ENCODE results near the gene NFX1.
"Not testable (repeated sequence)": the region's sequence is repeated elsewhere in the genome, so short reads cannot be mapped to it uniquely, and the experiment has no call there.

Gene NFX1

DNA sequence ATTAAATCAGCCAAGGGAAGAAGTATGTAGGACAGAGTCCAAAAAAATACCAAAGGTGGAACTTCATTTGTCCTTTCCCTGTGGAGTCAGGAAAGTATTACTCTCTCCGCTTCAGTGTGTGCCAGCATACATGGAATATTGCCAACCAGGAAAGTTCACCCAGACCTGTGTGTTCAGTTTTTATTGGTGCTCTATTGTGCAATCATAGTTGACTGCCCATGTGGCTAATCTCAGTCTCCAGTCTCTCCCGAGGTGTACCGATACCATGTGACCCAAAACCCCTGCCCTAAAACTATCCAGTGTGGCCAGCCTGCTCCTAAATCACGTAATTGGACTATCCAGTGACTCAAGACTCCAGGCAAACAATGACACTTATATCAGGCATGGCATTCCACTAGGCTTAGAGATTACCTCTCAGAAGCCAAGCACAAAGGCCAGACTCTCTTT, 38.8 kb downstream of the NFX1 start:
- no peak overlapping the region for H3K27ac Mint-ChIP-seq
- no peak overlapping the region for H3K4me3 Mint-ChIP-seq
- H3K36me3 Mint-ChIP-seq (ENCODE audit: low read depth) = peaks cover 82% of the 10 kb centered on the region
- peaks cover 10% of the 10 kb centered on the region for H3K9me3 Mint-ChIP-seq
- no peaks in the 10 kb centered on the region for H3K27me3 Mint-ChIP-seq (ENCODE audit: low read depth, poor library complexity)
- H3K4me1 Mint-ChIP-seq = no peaks in the 10 kb centered on the region
- DNase-seq = no peak
- TF ChIP-seq, protein P1, sequence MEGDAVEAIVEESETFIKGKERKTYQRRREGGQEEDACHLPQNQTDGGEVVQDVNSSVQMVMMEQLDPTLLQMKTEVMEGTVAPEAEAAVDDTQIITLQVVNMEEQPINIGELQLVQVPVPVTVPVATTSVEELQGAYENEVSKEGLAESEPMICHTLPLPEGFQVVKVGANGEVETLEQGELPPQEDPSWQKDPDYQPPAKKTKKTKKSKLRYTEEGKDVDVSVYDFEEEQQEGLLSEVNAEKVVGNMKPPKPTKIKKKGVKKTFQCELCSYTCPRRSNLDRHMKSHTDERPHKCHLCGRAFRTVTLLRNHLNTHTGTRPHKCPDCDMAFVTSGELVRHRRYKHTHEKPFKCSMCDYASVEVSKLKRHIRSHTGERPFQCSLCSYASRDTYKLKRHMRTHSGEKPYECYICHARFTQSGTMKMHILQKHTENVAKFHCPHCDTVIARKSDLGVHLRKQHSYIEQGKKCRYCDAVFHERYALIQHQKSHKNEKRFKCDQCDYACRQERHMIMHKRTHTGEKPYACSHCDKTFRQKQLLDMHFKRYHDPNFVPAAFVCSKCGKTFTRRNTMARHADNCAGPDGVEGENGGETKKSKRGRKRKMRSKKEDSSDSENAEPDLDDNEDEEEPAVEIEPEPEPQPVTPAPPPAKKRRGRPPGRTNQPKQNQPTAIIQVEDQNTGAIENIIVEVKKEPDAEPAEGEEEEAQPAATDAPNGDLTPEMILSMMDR (IDR thresholded peaks at IDR 0.05) = no peak

GRCh38 chr9:33329979-33330378, 39.7 kb downstream of the NFX1 start:
- H3K27ac Mint-ChIP-seq = no peak overlapping the region

DNA sequence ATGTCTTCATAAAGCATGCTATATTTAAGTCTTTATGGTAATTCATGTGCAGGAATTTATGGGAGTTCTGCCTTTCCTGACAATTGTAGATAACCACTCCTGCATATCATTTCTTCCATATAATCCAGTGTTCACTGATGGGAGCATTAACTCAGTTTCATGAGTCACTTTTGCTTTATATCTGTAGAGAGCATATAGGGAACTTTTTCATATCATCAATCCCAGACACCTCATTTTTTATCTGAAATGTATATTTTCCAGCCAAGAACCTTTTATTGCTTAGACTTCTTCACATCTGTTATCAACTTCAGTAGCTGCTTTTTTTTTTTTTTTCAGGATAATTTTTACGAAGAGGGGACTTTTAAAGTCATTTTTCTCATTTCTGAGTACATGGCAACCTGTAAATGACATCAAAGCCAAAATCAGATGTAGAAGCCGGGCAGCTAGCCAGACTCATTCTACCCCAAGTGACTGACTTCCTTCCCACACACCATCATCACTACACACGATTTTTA, 41.1 kb downstream of the NFX1 start:
- H3K4me1 Mint-ChIP-seq = no peaks in the 10 kb centered on the region
- peaks cover 85% of the 10 kb centered on the region for H3K36me3 Mint-ChIP-seq (ENCODE audit: low read depth)
- no peaks in the 10 kb centered on the region for H3K27me3 Mint-ChIP-seq (ENCODE audit: low read depth, poor library complexity)
- no peak overlapping the region for H3K27ac Mint-ChIP-seq
- no peak for DNase-seq
- no peak overlapping the region for H3K4me3 Mint-ChIP-seq
- no peaks in the 10 kb centered on the region for H3K9me3 Mint-ChIP-seq
- TF ChIP-seq, protein P1 (IDR thresholded peaks at IDR 0.05) = no peak

More at GRCh38 chr9:33329979-33330378, 39.7 kb downstream of the NFX1 start:
- no peaks in the 10 kb centered on the region for H3K27me3 Mint-ChIP-seq (ENCODE audit: low read depth, poor library complexity)
- no peaks in the 10 kb centered on the region for H3K4me1 Mint-ChIP-seq
- peaks cover 82% of the 10 kb centered on the region for H3K36me3 Mint-ChIP-seq (ENCODE audit: low read depth)
- no peak for DNase-seq
- TF ChIP-seq, protein P1 (IDR thresholded peaks at IDR 0.05) = no peak
- no peak overlapping the region for H3K4me3 Mint-ChIP-seq
- peaks cover 3% of the 10 kb centered on the region for H3K9me3 Mint-ChIP-seq

- H3K4me3 Mint-ChIP-seq = no peak overlapping the region
- no peak for DNase-seq
- H3K9me3 Mint-ChIP-seq = peaks cover 1% of the 10 kb centered on the region
- no peak overlapping the region for H3K27ac Mint-ChIP-seq
- peaks cover 86% of the 10 kb centered on the region for H3K36me3 Mint-ChIP-seq (ENCODE audit: low read depth)
- no peaks in the 10 kb centered on the region for H3K27me3 Mint-ChIP-seq (ENCODE audit: low read depth, poor library complexity)
- no peaks in the 10 kb centered on the region for H3K4me1 Mint-ChIP-seq
- TF ChIP-seq, protein P1 (IDR thresholded peaks at IDR 0.05) = no peak
Measured at GRCh38 chr9:33332011-33332410, 41.7 kb downstream of the NFX1 start.

GRCh38 chr9:33332956-33333355, 42.6 kb downstream of the NFX1 start:
- peaks cover 88% of the 10 kb centered on the region for H3K36me3 Mint-ChIP-seq (ENCODE audit: low read depth)
- not testable (repeated sequence) for H3K27me3 Mint-ChIP-seq (ENCODE audit: low read depth, poor library complexity); H3K4me3 Mint-ChIP-seq; H3K27ac Mint-ChIP-seq; H3K9me3 Mint-ChIP-seq; DNase-seq; H3K4me1 Mint-ChIP-seq

DNA sequence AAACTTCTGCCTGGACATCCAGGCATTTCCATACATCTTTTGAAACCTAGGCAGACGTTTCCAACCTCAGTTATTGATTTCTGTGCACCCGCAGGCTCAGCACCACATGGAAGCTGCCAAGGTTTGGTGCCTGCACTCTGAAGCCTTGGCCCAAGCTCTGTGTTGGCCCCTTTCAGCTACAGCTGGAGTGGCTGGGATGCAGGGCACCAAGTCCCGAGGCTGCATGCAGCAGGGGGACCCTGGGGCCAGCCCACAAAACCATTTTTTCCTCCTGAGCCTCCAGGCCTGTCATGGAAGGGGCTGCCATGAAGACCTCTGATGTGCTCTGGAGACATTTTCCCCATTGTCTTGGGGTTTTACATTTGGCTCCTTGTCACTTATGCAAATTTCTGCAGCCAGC, 49.9 kb downstream of the NFX1 start:
- DNase-seq = no peak
- H3K27me3 Mint-ChIP-seq (ENCODE audit: low read depth, poor library complexity) = peaks cover 4% of the 10 kb centered on the region
- H3K27ac Mint-ChIP-seq = no peak overlapping the region
- no peaks in the 10 kb centered on the region for H3K4me1 Mint-ChIP-seq
- TF ChIP-seq, protein P1 (IDR thresholded peaks at IDR 0.05) = no peak
- H3K36me3 Mint-ChIP-seq (ENCODE audit: low read depth) = peaks cover 93% of the 10 kb centered on the region
- H3K9me3 Mint-ChIP-seq = peaks cover 37% of the 10 kb centered on the region
- H3K4me3 Mint-ChIP-seq = no peak overlapping the region
